ENCODE results near the gene TAL1. TPM values are rescaled to one million over a fixed set of nuclear protein-coding genes. Genes with fewer than 3 reads are reported as not detected.
A peak's percentile ranks its signal among the peaks of the same experiment; 100 is the strongest.

The TAL1 gene
- total and polyA plus RNA-seq, 2 donors (not counting 1 experiment from before 2014, with no cell fraction given): 0.01 TPM; not detected in 1

DNA sequence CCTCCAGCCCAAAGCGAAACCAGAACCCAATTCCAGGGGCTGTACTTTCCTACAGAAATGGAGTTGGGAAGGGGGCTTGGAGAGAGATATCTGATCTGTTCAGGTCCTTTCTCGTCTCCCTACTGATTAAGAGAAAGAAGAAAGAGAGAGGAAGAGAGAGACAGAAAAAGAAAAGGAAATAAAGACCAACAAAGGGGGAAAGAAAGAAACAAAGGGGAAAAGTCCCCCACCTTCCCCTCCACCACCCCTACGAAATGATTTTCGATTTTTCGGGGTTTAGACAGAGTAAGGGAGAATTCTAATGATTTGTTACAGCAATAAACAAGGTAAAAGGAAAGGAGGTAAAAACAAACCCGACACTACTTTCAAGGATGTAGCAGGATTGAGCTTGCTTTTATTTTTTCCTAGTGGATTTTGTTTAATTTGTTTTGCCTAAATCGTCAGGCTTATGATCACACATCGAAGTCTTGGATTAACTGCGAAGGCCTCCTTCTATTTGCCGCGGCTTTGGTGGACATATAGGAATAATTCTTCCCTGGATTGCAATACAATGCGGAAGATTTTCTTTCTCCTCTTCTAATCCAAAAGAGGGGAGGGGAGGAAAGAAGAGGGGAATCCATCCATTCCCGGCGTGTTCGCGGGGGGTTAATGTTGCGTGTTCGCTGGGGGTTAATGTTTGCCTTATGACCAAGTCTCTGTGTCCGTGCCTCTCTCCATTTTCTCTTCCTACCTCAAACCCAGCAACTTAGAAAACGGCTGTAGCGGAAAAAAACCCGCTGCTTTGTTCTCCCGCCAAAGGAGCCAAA, 1.9 kb downstream of the TAL1 start:
- Histone ChIP-seq H3K4me1 (ENCODE audit: control insufficient read depth, extremely low read depth, insufficient read depth, low read length) (no peaks in the 10 kb centered on the region), H3K27ac (ENCODE audit: insufficient read depth, low read length) (no peak overlapping the region), H3K9me3 (ENCODE audit: control insufficient read depth, insufficient read depth, low read depth, low read length) (no peaks in the 10 kb centered on the region), H2AFZ (ENCODE audit: low read length) (no peak overlapping the region), H3K36me3 (ENCODE audit: control insufficient read depth, insufficient read depth, low read length) (no peaks in the 10 kb centered on the region), H3K27me3 (ENCODE audit: control insufficient read depth, insufficient read depth, low read length) (peaks cover 77% of the 10 kb centered on the region), H3K4me3 (replicated peaks in 1 of 4; ENCODE audit: control extremely low read depth in 1 of 4, insufficient read depth in 1 of 4, low read depth in 3 of 4, low read length in 4 of 4) (no peak overlapping the region), H3K4me2 (ENCODE audit: extremely low read depth, insufficient read depth, low read length) (no peak overlapping the region), H3K79me2 (ENCODE audit: control insufficient read depth, insufficient read depth, low read length) (no peaks in the 10 kb centered on the region), H3K9ac (ENCODE audit: insufficient read depth, low read length) (no peak overlapping the region), H4K20me1 (ENCODE audit: control insufficient read depth, extremely low read depth, insufficient read depth, low read length) (no peaks in the 10 kb centered on the region)
- peak in 1 of 2 donors; percentile 17 for DNase-seq (ENCODE audit: low read depth in 2 of 2)
- TF ChIP-seq EZH2 (IDR thresholded peaks at IDR 0.05; ENCODE audit: low read length, missing control alignments): peak; percentile 95
- TF ChIP-seq, protein P1, sequence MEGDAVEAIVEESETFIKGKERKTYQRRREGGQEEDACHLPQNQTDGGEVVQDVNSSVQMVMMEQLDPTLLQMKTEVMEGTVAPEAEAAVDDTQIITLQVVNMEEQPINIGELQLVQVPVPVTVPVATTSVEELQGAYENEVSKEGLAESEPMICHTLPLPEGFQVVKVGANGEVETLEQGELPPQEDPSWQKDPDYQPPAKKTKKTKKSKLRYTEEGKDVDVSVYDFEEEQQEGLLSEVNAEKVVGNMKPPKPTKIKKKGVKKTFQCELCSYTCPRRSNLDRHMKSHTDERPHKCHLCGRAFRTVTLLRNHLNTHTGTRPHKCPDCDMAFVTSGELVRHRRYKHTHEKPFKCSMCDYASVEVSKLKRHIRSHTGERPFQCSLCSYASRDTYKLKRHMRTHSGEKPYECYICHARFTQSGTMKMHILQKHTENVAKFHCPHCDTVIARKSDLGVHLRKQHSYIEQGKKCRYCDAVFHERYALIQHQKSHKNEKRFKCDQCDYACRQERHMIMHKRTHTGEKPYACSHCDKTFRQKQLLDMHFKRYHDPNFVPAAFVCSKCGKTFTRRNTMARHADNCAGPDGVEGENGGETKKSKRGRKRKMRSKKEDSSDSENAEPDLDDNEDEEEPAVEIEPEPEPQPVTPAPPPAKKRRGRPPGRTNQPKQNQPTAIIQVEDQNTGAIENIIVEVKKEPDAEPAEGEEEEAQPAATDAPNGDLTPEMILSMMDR (conservative IDR thresholded peaks at IDR 0.05 in 1 of 2, IDR thresholded peaks at IDR 0.05 in 1 of 2; ENCODE audit: low read depth in 1 of 2, low read length in 2 of 2): no peak

GRCh38 chr1:47229031-47229885, 2.8 kb downstream of the TAL1 start:
- no peak overlapping the region for H3K4me3 ChIP-seq (replicated peaks in 1 of 4; ENCODE audit: control extremely low read depth in 1 of 4, insufficient read depth in 1 of 4, low read depth in 3 of 4, low read length in 4 of 4)
- no peaks in the 10 kb centered on the region for H3K36me3 ChIP-seq (ENCODE audit: control insufficient read depth, insufficient read depth, low read length)
- H3K27me3 ChIP-seq (ENCODE audit: control insufficient read depth, insufficient read depth, low read length): peaks cover 86% of the 10 kb centered on the region
- no peak for DNase-seq (ENCODE audit: low read depth in 2 of 2)
- H3K9me3 ChIP-seq (ENCODE audit: control insufficient read depth, insufficient read depth, low read depth, low read length): no peaks in the 10 kb centered on the region
- no peaks in the 10 kb centered on the region for H4K20me1 ChIP-seq (ENCODE audit: control insufficient read depth, extremely low read depth, insufficient read depth, low read length)
- no peak overlapping the region for H3K27ac ChIP-seq (ENCODE audit: insufficient read depth, low read length)
- H2AFZ ChIP-seq (ENCODE audit: low read length): no peak overlapping the region
- TF ChIP-seq, protein P1 (conservative IDR thresholded peaks at IDR 0.05 in 1 of 2, IDR thresholded peaks at IDR 0.05 in 1 of 2; ENCODE audit: low read depth in 1 of 2, low read length in 2 of 2): no peak
- peak; percentile 45 for TF ChIP-seq EZH2 (IDR thresholded peaks at IDR 0.05; ENCODE audit: low read length, missing control alignments)
- no peaks in the 10 kb centered on the region for H3K79me2 ChIP-seq (ENCODE audit: control insufficient read depth, insufficient read depth, low read length)
- H3K9ac ChIP-seq (ENCODE audit: insufficient read depth, low read length): no peak overlapping the region
- H3K4me1 ChIP-seq (ENCODE audit: control insufficient read depth, extremely low read depth, insufficient read depth, low read length): no peaks in the 10 kb centered on the region
- H3K4me2 ChIP-seq (ENCODE audit: extremely low read depth, insufficient read depth, low read length): no peak overlapping the region

- no peaks in the 10 kb centered on the region for H3K36me3 ChIP-seq (ENCODE audit: control insufficient read depth, insufficient read depth, low read length)
- no peak overlapping the region for H3K27ac ChIP-seq (ENCODE audit: insufficient read depth, low read length)
- no peak for TF ChIP-seq EZH2 (IDR thresholded peaks at IDR 0.05; ENCODE audit: low read length, missing control alignments)
- TF ChIP-seq, protein P1 (conservative IDR thresholded peaks at IDR 0.05 in 1 of 2, IDR thresholded peaks at IDR 0.05 in 1 of 2; ENCODE audit: low read depth in 1 of 2, low read length in 2 of 2): no peak
- H3K4me3 ChIP-seq (replicated peaks in 1 of 4; ENCODE audit: control extremely low read depth in 1 of 4, insufficient read depth in 1 of 4, low read depth in 3 of 4, low read length in 4 of 4): no peak overlapping the region
- H3K9ac ChIP-seq (ENCODE audit: insufficient read depth, low read length): no peak overlapping the region
- H3K27me3 ChIP-seq (ENCODE audit: control insufficient read depth, insufficient read depth, low read length): peaks cover 91% of the 10 kb centered on the region
- no peaks in the 10 kb centered on the region for H3K79me2 ChIP-seq (ENCODE audit: control insufficient read depth, insufficient read depth, low read length)
- no peaks in the 10 kb centered on the region for H3K9me3 ChIP-seq (ENCODE audit: control insufficient read depth, insufficient read depth, low read depth, low read length)
- no peak overlapping the region for H2AFZ ChIP-seq (ENCODE audit: low read length)
- H3K4me2 ChIP-seq (ENCODE audit: extremely low read depth, insufficient read depth, low read length): no peak overlapping the region
- no peak for DNase-seq (ENCODE audit: low read depth in 2 of 2)
- no peaks in the 10 kb centered on the region for H4K20me1 ChIP-seq (ENCODE audit: control insufficient read depth, extremely low read depth, insufficient read depth, low read length)
- H3K4me1 ChIP-seq (ENCODE audit: control insufficient read depth, extremely low read depth, insufficient read depth, low read length): no peaks in the 10 kb centered on the region
Observed at GRCh38 chr1:47228644-47229030, 3.4 kb downstream of the TAL1 start.

Measured in fibroblast of lung (primary cell).